Epidermal melanocyte (primary cell): ENCODE measurements around the gene EPS8L2.

Experiments
- DNase-seq: peaks from one replicate; pipeline ENCODE4 v3.0.0; 2011; ENCODE audit warnings: low spot score; ENCODE audit not compliant: insufficient read length

The EPS8L2 gene

GRCh38 chr11:774873-775592 lies 69.0 kb downstream of the EPS8L2 start:
- DNase-seq = no peak

- no peak for DNase-seq
These were observed 70.2 kb downstream of the EPS8L2 start for GRCh38 chr11:776263-776560.

DNA sequence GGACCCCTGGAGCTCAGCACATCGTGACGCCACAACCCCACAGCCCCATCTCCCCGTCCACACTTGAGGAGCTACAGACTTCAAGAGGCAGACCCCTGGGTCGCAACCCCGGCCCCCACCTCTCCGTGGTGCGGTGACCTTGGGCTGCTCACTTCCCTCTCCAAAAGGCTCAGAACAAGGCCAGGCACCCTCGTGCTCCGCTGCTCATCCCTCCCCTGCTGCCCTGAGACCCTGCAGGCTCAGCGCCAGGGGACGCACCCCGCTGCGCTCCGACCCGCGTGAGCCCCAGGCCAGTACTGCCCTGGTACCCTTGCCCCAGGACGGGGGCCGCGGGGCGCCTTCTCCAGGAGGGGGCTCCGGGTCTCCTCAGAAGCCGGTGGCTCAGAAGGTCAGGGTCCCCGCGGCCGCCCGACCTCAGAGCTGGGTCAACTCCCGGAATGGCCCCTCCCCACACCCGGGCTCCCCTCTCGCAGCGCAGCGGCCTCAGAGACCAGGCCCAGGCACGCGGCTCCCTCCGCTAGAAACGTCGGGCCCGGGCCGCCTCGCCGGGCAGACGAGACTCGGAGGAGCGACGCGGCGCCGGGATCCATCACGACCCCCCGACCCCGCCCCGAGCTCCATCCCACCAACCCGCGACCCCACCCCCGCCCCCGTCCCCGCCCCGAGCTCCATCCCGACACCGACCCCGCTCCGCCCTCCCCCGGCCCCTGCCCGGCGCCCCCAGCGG lies 70.7 kb downstream of the EPS8L2 start:
- DNase-seq = no peak
